PFSK-1 (cell line): ENCODE measurements around the gene THOP1.

ENCODE experiments used
- FOXP2 ChIP-seq: optimal IDR thresholded peaks from 2 replicates; pipeline ENCODE3; 2011; ENCODE audit warnings: borderline replicate concordance, control low read depth, inconsistent platforms; ENCODE audit not compliant: insufficient read depth; ENCODE audit errors: extremely low read length, extremely low read depth
- POLR2AphosphoS5 ChIP-seq: IDR thresholded peaks from 2 replicates; pipeline ENCODE4 v1.6.1; 2012; ENCODE audit warnings: low read depth, mild to moderate bottlenecking, control low read depth, low read length, moderate library complexity
- SIN3A ChIP-seq: IDR thresholded peaks from 2 replicates; pipeline ENCODE4 v1.6.1; 2012; ENCODE audit warnings: mild to moderate bottlenecking, low read length, moderate library complexity, borderline replicate concordance; ENCODE audit not compliant: insufficient read depth
- TAF1 ChIP-seq: IDR thresholded peaks from 2 replicates; pipeline ENCODE4 v1.6.1; 2012; ENCODE audit warnings: low read length, control low read depth, borderline replicate concordance; ENCODE audit not compliant: insufficient read depth
- TF ChIP-seq, protein P1 (sequence below), 2 experiments: IDR thresholded peaks; 2 replicates each; pipeline versions ENCODE4 v1.6.1 to v1.8.0; 2011 to 2012; ENCODE audit warnings: low read depth in 2 of 2, low read length in 2 of 2, control low read depth in 1 of 2, inconsistent platforms in 1 of 2, mild to moderate bottlenecking in 1 of 2, moderate library complexity in 1 of 2; ENCODE audit not compliant: insufficient read depth in 1 of 2

Gene THOP1

DNA sequence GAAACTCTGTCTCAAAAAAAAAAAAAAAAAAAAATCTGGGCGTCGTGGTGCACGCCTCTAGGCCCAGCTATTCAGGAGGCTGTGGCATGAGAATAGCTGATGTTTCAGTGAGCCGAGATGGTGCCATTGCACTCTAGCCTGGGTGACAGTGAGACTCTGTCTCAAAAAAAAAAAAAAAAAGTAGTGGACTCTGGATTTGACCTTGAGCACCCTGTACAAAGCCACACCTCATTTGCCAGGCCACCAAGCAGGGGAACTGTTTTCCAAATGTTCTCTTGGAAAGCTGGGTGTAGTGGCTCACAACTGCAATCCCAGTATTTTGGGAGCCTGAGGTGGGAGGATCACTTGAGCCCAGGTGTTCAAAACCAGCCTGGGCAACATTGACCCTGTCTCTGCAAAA is 52.1 kb downstream of the THOP1 start:
- no peak for TF ChIP-seq TAF1
- no peak for TF ChIP-seq FOXP2
- TF ChIP-seq, protein P1, sequence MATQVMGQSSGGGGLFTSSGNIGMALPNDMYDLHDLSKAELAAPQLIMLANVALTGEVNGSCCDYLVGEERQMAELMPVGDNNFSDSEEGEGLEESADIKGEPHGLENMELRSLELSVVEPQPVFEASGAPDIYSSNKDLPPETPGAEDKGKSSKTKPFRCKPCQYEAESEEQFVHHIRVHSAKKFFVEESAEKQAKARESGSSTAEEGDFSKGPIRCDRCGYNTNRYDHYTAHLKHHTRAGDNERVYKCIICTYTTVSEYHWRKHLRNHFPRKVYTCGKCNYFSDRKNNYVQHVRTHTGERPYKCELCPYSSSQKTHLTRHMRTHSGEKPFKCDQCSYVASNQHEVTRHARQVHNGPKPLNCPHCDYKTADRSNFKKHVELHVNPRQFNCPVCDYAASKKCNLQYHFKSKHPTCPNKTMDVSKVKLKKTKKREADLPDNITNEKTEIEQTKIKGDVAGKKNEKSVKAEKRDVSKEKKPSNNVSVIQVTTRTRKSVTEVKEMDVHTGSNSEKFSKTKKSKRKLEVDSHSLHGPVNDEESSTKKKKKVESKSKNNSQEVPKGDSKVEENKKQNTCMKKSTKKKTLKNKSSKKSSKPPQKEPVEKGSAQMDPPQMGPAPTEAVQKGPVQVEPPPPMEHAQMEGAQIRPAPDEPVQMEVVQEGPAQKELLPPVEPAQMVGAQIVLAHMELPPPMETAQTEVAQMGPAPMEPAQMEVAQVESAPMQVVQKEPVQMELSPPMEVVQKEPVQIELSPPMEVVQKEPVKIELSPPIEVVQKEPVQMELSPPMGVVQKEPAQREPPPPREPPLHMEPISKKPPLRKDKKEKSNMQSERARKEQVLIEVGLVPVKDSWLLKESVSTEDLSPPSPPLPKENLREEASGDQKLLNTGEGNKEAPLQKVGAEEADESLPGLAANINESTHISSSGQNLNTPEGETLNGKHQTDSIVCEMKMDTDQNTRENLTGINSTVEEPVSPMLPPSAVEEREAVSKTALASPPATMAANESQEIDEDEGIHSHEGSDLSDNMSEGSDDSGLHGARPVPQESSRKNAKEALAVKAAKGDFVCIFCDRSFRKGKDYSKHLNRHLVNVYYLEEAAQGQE (IDR thresholded peaks at IDR 0.05; ENCODE audit: insufficient read depth in 1 of 2, low read depth in 2 of 2, low read length in 2 of 2): no peak
- TF ChIP-seq SIN3A: no peak
- TF ChIP-seq POLR2AphosphoS5: no peak

DNA sequence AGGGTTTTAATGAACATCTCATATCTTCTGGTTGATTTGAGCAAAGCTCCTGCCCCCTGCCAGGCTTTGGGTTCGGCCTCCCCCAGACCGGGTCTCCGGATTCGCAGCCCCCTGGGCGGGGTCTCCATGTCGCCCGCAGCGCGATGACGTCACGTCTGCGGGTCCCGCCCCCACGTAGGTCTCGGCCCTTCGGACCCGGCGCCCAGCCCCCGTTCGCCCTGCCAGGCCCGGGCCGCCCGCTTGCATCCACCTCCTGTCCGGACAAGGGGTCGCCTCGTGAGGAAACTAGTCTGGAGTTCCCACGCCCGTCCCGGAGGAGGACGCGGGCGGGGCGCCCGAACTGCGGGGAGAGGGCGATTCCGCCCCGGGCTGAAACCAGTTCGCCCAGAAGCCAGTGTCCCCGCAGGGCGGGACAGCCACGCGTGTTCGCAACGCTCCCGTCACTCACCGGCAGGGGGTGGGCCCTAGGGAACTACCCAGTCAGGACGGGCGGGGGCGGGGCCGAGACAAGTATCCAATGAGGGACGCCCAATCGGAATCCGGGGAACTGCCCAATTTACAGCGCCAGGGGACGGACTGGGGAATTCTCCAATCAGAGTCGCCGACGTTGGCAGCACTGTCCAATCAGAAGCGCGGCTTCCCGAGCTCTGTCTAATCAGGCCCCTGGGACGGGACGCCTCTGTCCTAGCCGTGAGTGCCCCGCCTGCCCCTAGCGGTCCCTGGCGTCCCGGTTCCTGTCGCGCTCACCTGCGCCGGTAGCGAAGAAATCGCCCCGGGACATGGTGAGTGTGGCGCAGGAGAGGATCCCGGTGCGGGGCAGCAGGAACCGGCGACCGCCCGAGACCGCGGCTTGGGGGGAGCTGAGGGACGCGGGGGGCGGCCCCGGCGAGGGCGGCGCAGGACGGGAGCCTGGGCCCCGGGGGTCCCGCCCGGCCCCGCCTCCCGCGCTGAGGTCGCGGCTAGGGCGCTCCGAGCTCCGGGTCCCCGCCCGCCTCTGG is 55.8 kb downstream of the THOP1 start, which contains the start of gene ZNF555:
TSS of gene ZNF555 (plus strand) at position 682 of the 998 bp plus-strand sequence. CDS start at position 780, 98 bp downstream.
- TF ChIP-seq, protein P1 (IDR thresholded peaks at IDR 0.05; ENCODE audit: insufficient read depth in 1 of 2, low read depth in 2 of 2, low read length in 2 of 2): 0 out of 4 replicates have a peak, but pooled peaks of 1 of the 2 experiments have one; percentile 9
- TF ChIP-seq TAF1 (peak; percentile 59; the same call in 1 of the 2 replicates), POLR2AphosphoS5 (peak; percentile 56; the same call in 1 of the 2 replicates), SIN3A (peak; percentile 57; the same call in 1 of the 2 replicates), FOXP2 (peak; percentile 55)

DNA sequence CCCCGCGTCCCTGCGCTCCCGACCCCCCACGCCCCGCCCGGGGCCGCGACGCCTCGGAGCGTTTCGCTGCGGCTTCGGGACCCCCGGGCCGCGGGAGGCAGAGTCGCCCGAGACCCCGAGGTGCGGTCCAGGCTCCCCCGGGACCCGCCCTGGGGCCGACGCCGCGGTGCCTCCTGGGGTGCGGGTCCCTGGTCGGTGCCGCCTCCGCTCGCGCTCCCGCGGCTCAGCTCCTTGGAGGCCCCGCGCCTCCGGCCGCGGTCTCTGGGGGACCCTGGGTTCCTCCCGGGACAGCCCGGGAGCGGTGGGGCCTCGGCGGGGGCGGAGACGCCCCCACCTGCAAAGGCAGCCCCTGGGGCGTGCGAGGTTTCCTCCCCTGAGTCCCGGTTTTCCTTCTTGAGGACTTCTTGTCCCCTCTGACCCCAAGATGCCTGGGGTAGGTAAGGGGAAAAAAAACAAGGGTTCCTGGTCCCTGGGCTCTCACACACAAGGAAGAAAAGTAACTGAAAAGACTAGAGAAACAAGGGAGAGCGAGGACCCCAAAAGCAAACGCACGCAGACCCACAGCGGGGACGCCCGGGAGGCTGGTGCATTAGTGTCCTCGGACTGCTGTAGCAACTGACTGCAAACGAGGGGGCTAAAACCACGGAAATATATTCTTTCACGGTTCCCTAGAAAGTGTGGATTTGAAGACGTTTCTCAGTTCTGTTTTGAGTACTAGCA is 56.7 kb downstream of the THOP1 start:
- no peak for TF ChIP-seq SIN3A
- TF ChIP-seq TAF1: no peak
- no peak for TF ChIP-seq POLR2AphosphoS5
- TF ChIP-seq, protein P1 (IDR thresholded peaks at IDR 0.05; ENCODE audit: insufficient read depth in 1 of 2, low read depth in 2 of 2, low read length in 2 of 2): no peak
- TF ChIP-seq FOXP2: no peak

DNA sequence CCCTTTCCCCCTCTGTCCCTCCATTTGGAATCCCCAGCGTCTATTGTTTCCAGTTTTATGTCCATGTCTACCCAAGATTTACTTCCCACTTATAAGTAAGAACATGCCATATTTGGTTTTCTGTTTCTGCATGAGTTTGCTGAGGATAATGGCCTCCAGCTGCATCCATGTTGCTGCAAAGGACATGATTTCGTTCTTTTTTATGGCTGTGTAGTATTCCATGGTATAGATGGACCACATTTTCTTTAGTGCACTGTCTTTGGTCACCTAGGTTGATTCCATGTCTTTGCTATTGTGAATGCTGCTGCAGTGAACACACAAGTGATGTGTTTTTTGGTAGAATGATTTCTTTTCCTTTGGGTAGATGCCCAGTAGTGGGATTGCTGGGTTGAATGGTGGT is 59.8 kb downstream of the THOP1 start:
- TF ChIP-seq POLR2AphosphoS5: no peak
- TF ChIP-seq SIN3A: no peak
- TF ChIP-seq TAF1: no peak

DNA sequence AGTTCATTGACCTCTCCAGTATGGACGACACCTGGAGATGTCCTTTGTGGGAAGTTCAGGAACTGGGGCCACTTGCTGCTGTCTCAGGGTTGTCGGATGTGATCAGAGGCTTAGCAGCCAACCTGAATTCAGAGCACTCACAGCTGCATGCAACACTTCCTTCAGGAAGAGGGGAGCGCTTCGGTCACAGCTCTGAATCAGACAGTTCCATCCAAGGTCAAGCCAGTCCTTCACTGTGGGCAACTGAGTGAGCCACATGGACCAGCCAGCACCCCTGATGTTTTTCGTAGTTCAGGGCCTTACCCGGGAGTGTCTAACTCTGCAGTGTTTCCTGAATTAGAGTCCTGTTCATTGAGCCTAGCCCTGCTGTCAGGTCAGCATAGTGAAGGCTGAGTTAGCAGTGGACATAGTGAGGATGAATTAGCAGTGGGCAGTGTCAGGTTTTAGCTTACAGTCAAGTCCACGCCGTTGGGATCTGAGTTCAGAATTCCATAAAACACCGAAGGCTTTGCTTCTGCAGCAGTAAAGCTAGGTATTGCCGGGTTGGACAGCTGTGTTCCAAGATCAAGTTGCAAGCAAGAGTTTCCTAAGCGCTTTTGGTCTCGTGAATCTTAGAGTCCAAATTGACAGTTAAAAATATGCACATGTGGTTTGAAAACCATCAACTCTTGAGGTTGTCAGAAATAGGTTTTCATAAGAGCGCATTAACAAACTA is 61.0 kb downstream of the THOP1 start:
- TF ChIP-seq POLR2AphosphoS5 (no peak), SIN3A (no peak), FOXP2 (no peak), TAF1 (no peak)
- TF ChIP-seq, protein P1 (IDR thresholded peaks at IDR 0.05; ENCODE audit: insufficient read depth in 1 of 2, low read depth in 2 of 2, low read length in 2 of 2): no peak
